ENCODE measurements around the gene MOK. TPM values are rescaled to one million over a fixed set of nuclear protein-coding genes. Genes with fewer than 3 reads are reported as not detected.

Gene MOK
- total RNA-seq, 1 experiment from 2014 or later = 2.8 TPM

DNA sequence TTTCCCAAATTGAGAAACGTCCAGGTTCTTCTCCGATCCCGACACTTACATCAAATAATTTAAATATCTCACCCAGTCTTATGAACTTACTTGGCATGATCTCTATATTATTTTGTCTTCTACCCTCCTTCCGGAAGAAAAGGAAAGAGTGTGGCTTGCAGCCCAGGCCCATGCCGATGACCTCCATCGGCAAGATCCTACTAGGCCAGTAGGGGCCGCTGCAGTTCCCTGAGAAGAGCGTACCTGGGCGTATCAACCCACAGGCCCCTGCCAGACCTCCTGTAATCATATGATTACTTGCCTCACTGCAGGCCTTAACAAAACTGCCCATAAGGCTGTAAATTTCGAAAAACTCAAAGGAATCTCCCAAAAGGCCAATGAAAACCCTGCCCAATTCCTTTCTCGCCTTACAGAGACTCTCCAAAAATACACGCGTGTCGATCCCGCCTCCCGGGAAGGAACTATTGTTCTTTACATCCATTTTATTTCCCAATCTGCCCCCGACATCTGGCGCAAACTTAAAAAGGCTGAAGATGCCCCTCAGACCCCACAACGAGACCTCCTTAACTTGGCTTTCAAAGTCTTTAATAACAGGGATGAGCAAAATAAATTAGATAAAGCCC lies 69.6 kb downstream of the MOK start:
- Histone ChIP-seq H2BK20ac (ENCODE audit: low read depth, low read length, poor library complexity, severe bottlenecking) (no peak overlapping the region), H4K91ac (ENCODE audit: insufficient read length, low read depth, low read length) (no peak overlapping the region), H2BK12ac (ENCODE audit: insufficient read length, low read depth, low read length) (no peak overlapping the region), H2BK15ac (ENCODE audit: low read depth, low read length) (no peak overlapping the region), H4K20me1 (ENCODE audit: control insufficient read depth, insufficient read depth, insufficient read length) (no peaks in the 10 kb centered on the region), H3K4me2 (ENCODE audit: insufficient read depth, insufficient read length, low read length) (no peak overlapping the region), H3K56ac (ENCODE audit: insufficient read length, low read depth, low read length) (no peak overlapping the region), H3K14ac (ENCODE audit: insufficient read depth, low read length) (no peak overlapping the region), H3K27me3 (ENCODE audit: insufficient read depth, low read length) (no peaks in the 10 kb centered on the region), H4K5ac (ENCODE audit: insufficient read length, low read depth, low read length) (no peak overlapping the region), H3K4me1 (ENCODE audit: insufficient read depth, low read length) (no peaks in the 10 kb centered on the region), H3K23me2 (ENCODE audit: insufficient read length, low read depth, low read length, poor library complexity, severe bottlenecking) (no peaks in the 10 kb centered on the region), H3K27ac (ENCODE audit: insufficient read length, low read depth, low read length) (no peak overlapping the region), H3K9me3 (ENCODE audit: control insufficient read depth, low read depth, low read length) (no peaks in the 10 kb centered on the region), H3T11ph (ENCODE audit: low read length) (no peak overlapping the region), H2BK5ac (ENCODE audit: insufficient read length, low read length) (no peak overlapping the region), H4K8ac (replicated peaks; ENCODE audit: insufficient read length, low read depth, low read length) (no peak overlapping the region), H3K18ac (ENCODE audit: insufficient read length, low read depth, low read length) (no peak overlapping the region), H3K79me1 (ENCODE audit: insufficient read depth, low read depth, low read length, poor library complexity, severe bottlenecking) (no peaks in the 10 kb centered on the region), H3K4ac (ENCODE audit: low read depth, low read length) (no peak overlapping the region), H2AFZ (ENCODE audit: low read length) (peak overlapping the region; percentile 80), H3K9ac (ENCODE audit: extremely low read depth, insufficient read length, low read length) (no peak overlapping the region), H2AK5ac (ENCODE audit: insufficient read length, low read length) (no peak overlapping the region), H3K79me2 (ENCODE audit: insufficient read depth, low read length) (no peaks in the 10 kb centered on the region), H2BK120ac (ENCODE audit: low read depth, low read length, poor library complexity, severe bottlenecking) (no peak overlapping the region), H3K23ac (ENCODE audit: insufficient read length, low read depth, low read length) (no peak overlapping the region)
- no peaks in the 10 kb centered on the region for H3K4me1 Mint-ChIP-seq
- H3K27ac Mint-ChIP-seq = no peak overlapping the region
- peak; percentile 85 for DNase-seq
- H3K27me3 Mint-ChIP-seq (ENCODE audit: low read depth) = no peaks in the 10 kb centered on the region; the same call in 1 of the 2 replicates
- WGBS (ENCODE audit: extremely low coverage, insufficient read length, low lambda C conversion rate) = no CpG with 5 or more reads among the region's 19 CpGs
- peaks cover 0 to 5% (median 0%) of the 10 kb centered on the region in 3 experiments; a peak in 3 of 7 replicates for H3K36me3 Mint-ChIP-seq (ENCODE audit: insufficient read depth in 1 of 3, low read depth in 3 of 3)
- no peak overlapping the region for H3K4me3 Mint-ChIP-seq
- H3K9me3 Mint-ChIP-seq = no peaks in the 10 kb centered on the region; a peak in 4 of 5 replicates
- TF ChIP-seq, protein P1, sequence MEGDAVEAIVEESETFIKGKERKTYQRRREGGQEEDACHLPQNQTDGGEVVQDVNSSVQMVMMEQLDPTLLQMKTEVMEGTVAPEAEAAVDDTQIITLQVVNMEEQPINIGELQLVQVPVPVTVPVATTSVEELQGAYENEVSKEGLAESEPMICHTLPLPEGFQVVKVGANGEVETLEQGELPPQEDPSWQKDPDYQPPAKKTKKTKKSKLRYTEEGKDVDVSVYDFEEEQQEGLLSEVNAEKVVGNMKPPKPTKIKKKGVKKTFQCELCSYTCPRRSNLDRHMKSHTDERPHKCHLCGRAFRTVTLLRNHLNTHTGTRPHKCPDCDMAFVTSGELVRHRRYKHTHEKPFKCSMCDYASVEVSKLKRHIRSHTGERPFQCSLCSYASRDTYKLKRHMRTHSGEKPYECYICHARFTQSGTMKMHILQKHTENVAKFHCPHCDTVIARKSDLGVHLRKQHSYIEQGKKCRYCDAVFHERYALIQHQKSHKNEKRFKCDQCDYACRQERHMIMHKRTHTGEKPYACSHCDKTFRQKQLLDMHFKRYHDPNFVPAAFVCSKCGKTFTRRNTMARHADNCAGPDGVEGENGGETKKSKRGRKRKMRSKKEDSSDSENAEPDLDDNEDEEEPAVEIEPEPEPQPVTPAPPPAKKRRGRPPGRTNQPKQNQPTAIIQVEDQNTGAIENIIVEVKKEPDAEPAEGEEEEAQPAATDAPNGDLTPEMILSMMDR (conservative IDR thresholded peaks at IDR 0.05) = peak; percentile 94

All from H9 (cell line).